HTR-8/SVneo (cell line): ENCODE data around the gene ZNF524.
A peak's percentile ranks its signal among the peaks of the same experiment; 100 is the strongest.
"Not testable (repeated sequence)": the region's sequence is repeated elsewhere in the genome, so short reads cannot be mapped to it uniquely, and the experiment has no call there.

Source experiments
- DNase-seq: peaks from one replicate; pipeline ENCODE4 v3.0.0; 2011; ENCODE audit warnings: low spot score, mixed read lengths; ENCODE audit not compliant: insufficient read length
- FAIRE-seq: peaks from 2 replicates; lab custom pipeline; 2011; peaks lifted over from hg19 to GRCh38; lab: Jason Lieb, UNC

ZNF524 gene, protein sequence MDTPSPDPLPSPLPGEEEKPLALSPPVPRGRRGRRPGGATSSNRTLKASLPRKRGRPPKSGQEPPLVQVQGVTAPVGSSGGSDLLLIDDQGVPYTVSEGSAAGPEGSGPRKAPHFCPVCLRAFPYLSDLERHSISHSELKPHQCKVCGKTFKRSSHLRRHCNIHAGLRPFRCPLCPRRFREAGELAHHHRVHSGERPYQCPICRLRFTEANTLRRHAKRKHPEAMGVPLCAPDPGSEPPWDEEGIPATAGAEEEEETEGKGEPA

GRCh38 chr19:55599842-55600661 lies at the start of gene ZNF524:
Gene ZNF524, plus strand, starts transcription at chr19:55600288. Its CDS starts 1,825 bp downstream, at chr19:55602113.
- FAIRE-seq, result peak; percentile 82
- peak; percentile 74 for DNase-seq

GRCh38 chr19:55550321-55550650 lies 49.8 kb upstream of the ZNF524 start:
- FAIRE-seq, result no peak

DNA sequence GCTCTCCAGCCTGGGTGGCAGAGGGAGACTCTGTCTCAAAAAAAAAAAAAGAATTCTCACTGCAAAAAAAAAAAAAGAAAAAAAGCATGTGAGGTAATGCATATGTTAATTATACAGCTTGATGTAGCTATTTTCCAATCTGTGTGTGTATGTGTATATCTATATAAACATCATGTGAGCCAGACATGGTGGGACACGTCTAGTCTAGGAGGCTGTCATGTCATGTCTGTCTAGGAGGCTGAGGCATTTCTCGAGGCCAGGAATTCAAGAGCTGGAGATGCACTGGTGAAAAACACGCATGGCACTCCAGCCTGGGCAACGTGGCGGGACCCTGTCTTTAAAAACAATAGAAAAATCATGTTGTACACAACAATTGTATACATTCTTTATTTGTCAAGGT lies 47.9 kb upstream of the ZNF524 start:
- FAIRE-seq (no peak), DNase-seq (no peak)

More at GRCh38 chr19:55550321-55550650, 49.8 kb upstream of the ZNF524 start:
- no peak for DNase-seq

DNA sequence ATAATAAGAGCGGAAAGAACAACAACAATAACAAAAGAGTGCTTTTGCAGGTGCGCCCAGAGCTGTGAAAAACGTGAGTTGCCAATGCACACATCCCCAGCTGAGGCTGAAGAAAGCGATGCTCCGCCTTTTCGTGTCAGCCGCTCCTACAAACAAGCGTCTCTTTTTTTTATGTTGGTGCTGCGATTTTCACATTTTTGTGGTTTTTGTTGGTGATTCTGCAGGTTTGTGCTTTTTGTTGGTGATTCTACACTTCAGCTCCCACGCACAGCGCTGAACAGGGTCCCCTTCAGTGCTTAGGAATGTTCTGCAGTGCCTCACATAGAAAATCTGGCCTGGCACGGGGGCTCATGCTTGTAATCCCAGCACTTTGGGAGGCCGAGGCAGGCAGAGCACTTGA lies 47.5 kb upstream of the ZNF524 start:
- FAIRE-seq (no peak), DNase-seq (peak; percentile 53)

DNA sequence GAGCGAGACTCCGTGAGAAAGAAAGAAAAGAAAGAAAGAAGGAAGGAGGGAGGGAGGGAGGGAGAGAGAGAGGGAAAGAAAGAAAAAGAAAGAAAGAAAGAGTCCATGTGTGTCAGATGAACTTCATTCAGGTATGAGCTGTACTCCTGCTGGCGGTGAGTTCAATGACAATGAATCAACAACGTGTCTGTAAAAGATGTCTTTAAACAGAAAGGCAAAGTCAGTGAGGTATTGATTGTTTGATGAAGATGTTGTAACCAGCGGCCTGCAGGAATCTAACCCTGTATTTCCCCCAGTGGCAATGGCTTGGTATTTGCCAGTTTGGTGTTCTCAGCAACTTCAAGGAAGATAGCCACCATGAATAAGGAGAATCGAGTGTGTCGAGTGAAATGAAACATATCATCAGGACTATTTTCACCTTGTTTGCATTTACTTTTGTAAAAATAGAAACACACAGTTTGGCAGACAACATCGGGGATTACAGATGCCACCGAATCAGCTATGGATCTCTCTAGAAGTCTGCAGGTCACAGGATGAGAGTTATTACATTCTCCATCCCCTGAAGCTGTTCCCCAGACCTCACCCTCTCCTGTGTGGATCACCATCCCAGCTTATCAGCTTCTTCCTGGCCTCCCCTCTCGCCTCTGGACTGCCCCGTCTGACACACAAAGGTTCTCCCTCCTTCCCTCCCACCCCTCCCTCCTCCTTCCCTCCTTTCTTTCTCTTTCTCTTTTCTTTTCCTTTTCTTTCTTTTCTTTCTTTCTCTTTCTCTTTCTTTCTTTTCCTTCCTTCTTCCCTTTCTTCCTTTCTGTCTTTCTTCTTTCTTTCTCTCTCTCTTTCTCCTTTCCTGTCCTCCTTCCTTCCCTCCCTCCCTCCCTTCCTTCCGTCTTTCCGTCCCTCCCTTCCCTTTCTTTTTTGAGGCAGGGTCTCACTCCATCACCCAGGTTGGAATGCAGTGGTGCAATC lies 46.6 kb upstream of the ZNF524 start:
- FAIRE-seq (no peak), DNase-seq (no peak)

- FAIRE-seq, result no peak
- DNase-seq, result no peak
Observed at GRCh38 chr19:55554302-55554701, 45.8 kb upstream of the ZNF524 start.

DNA sequence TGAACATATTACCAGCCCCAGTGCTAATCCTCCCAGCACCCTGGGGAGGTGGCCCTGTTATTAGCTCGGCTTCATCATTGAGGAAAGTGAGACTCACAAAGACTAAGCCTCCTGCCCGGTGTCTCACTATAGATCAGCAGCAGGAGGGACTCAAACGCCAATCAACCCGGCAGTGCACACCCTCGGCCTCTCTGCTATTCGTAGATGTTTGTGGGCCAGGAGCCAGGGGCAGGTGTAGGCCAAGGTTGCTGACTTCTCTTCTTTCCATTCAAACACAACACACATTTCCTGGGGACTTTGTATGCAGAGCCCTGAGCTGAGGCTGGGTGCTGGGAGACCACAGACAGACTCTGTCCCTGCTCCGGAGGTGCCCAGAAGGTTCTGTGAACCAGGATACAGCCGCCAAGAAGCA lies 45.3 kb upstream of the ZNF524 start:
- no peak for DNase-seq
- no peak for FAIRE-seq

DNA sequence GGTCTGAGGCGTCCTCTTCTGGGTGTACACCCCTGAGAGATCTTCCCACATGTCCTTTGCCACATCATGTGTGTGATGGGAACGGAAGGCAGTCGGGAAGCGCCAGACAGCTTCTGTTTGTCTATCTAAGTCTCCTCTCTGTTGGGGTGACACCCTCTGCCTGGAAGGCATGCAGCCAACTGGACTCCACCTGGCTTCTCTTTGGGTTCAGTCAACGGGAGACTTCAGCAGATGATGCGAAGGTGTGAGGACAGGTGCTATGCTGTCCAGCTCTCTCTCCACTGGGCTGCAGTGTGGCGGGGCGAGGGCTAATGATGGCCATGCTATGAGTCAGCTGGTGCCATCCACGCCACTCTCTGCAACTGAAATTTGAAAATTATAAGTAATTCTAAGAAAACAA lies 40.4 kb upstream of the ZNF524 start:
- DNase-seq (no peak), FAIRE-seq (no peak)

DNA sequence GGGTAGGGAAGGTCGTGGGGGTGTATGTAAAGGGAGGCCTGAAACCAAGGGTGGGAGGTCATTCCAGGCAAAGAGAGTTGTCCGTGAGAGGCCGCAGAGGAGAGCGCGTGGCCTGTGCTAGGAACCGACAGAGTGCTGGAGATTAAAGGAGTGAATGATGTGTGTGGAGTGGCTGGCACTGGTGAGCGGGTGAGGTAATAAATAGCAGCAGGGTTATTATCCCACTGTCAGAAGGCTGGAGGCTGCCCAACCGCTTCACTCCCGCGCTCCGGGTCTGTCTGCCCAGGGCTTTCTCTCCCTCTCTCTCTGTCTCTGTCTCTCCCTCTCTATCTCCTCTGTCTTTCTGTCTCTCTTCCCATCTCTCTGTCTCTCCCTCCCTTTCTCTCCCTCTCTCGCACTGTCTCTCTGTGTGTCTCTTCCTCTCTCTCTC lies 36.8 kb upstream of the ZNF524 start:
- DNase-seq (no peak), FAIRE-seq (no peak)

DNA sequence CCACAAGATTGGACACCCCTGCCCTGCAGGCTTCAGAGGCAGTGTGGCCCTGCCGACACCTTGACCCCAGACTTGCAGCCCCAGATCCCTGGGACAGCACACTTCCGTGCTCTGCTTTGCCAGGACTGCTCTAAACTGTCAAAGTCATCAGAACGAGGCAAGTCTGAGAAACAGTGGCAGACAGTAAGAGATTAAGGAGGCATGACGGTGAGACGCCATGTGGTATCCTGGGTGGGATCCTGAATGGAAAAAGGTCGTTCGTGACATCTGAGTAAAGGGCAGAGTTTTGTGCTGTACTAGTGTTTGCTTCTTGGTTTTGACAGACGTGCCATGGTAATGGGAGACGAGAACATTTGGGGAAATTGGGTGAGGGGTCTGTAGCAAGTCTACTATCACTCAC lies 33.3 kb upstream of the ZNF524 start:
- FAIRE-seq, result peak; percentile 48
- DNase-seq, result no peak

GRCh38 chr19:55567708-55568328 lies 32.3 kb upstream of the ZNF524 start:
- DNase-seq, result no peak
- peak; percentile 33 for FAIRE-seq

- not testable (repeated sequence) for DNase-seq, FAIRE-seq
Observed at GRCh38 chr19:55569477-55569876, 30.6 kb upstream of the ZNF524 start.

- FAIRE-seq, DNase-seq: not testable (repeated sequence)
Observed at GRCh38 chr19:55573929-55574328, 26.2 kb upstream of the ZNF524 start.

- DNase-seq, result no peak
- no peak for FAIRE-seq
Observed at GRCh38 chr19:55576746-55577145, 23.3 kb upstream of the ZNF524 start.

- no peak for DNase-seq
Observed at GRCh38 chr19:55578031-55578760, 21.9 kb upstream of the ZNF524 start.

DNA sequence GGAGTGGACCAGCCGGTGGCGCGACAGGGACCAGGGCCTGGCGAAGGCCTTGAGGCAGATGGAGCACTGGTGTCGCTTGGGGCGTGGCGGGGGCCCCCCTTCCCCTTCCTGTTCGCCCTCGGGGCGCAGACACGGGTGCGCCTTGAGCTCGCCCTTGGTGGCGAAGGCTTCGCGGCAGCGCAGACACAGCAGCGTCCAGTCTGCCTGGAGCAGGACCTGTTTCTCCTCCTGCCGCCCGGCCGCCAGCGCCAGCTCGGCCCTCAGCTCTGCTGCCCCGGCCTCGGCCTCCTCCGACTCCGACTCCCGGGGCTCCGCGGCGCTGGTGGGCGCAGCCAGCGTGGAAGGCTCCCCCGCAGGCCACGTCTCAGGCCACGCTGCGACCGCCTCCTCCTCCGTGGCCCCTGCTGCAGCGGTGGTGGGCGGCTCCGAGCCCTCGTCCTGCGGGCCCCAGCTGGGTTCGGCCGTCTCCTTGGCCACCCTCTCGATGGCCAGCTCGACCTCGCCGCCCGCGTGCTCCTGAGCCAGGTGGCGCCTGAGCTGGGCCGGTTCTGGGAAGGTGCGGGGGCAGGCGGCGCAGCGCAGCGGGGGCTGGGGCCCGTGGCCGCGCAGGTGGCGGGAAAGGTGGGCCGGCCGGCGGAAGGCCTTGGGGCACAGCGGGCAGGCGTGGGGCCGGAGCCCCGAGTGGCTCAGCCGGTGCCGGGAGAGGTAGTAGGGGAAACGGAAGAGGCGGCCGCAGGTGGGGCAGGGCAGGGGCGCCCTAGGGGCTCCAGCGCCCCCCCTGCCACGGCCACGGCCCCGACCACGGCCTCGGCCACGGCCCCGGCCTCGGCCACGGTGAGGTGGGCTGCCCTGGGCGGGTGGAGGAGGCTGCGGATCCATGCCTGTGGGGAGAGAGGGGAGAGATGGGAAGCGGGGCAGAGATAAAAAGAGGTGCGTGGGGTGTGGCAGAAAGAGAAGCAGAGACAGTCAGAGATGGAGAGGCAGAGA lies 21.0 kb upstream of the ZNF524 start:
- no peak for FAIRE-seq
- DNase-seq, result no peak

More at GRCh38 chr19:55578031-55578760, 21.9 kb upstream of the ZNF524 start:
- FAIRE-seq, result no peak

DNA sequence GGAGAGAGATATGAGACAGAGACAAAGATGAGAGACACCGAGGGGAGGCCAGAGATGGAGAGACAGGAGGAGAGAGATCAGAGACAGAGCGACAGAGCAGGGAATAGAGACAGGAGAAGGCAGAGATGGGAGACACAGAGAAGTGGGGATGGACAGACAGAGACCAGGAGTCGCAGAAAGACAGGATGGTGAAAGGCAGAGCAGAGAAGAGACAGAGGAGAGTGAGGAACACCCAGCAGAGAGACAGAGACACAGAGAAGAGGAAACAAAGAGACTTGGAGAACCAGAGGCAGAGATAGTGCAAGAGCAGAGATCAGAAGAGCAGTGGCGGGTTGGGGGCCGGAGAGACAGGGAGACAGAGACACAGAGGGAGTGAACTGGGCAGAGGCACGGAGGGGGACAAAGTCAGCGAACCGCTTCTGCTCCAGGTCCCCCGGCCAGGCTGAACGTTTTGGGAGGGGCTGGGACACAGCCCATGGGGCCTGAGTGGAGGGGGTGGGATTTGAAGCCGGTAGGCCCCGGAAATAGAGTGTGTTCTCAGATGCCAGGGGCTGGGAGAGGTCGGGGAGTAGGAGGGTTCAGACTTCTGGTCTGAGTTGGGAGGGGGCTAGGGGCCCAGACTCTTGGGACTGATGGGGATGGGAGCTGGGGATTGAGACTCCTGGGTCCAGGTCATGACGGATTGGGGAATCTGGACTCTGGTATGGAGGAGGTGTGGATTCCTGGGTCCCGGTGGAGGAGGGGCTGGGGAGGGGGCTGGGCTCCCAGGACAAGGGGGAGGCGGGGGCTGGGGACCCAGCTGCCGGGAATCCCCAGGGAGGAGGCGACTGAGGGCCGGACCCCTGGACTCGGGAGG lies 20.1 kb upstream of the ZNF524 start:
- peak; percentile 20 for DNase-seq
- no peak for FAIRE-seq
